ENCODE data around the gene ZNF511. TPM values are rescaled to one million over a fixed set of nuclear protein-coding genes. Genes with fewer than 3 reads are reported as not detected.

Gene ZNF511
- total and polyA plus RNA-seq, 3 donors from 2014 or later = 39.6 to 50.5 (median 46.5) TPM

GRCh38 chr10:133309100-133309719 is 496 bp downstream of the ZNF511 start:
- H3K4me1 ChIP-seq = peaks cover 21% of the 10 kb centered on the region

GRCh38 chr10:133309720-133310398 is 1.1 kb downstream of the ZNF511 start:
- no peaks in the 10 kb centered on the region for H3K36me3 ChIP-seq (ENCODE audit: low read depth, missing control alignments)
- WGBS, 2 donors = 62 to 75% methylated on average over 13 to 33 of the region's 33 CpGs
- H3K9me3 ChIP-seq = no peaks in the 10 kb centered on the region
- H3K27ac ChIP-seq = peak overlapping the region in 1 of 2 donors; percentile 95
- no peak for DNase-seq
- H3K27me3 ChIP-seq = no peaks in the 10 kb centered on the region
- TF ChIP-seq CTCF (IDR thresholded peaks at IDR 0.05) (no peak), POLR2A (IDR thresholded peaks at IDR 0.05) (no peak)
- intact Hi-C loops (cut with DNase I; ENCODE audit: low total_unique reads) = no loop called here
- peak overlapping the region in 1 of 2 donors; percentile 99 for H3K4me3 ChIP-seq
- H3K4me1 ChIP-seq = peaks cover 20% of the 10 kb centered on the region

More at GRCh38 chr10:133309100-133309719, 496 bp downstream of the ZNF511 start:
- no peaks in the 10 kb centered on the region for H3K27me3 ChIP-seq
- peak; percentile 95 for DNase-seq
- H3K27ac ChIP-seq = peak overlapping the region; percentile 87 to 95
- H3K4me3 ChIP-seq = peak overlapping the region; percentile 99 to 100
- no peaks in the 10 kb centered on the region for H3K36me3 ChIP-seq (ENCODE audit: low read depth, missing control alignments)
- H3K9me3 ChIP-seq = no peaks in the 10 kb centered on the region
- TF ChIP-seq POLR2A (IDR thresholded peaks at IDR 0.05) (no peak), CTCF (IDR thresholded peaks at IDR 0.05) (no peak)
- 4 to 29% methylated on average over 17 to 34 of the region's 46 CpGs for WGBS, 2 donors
- intact Hi-C loops (cut with DNase I; ENCODE audit: low total_unique reads) = no loop called here

- Histone ChIP-seq H3K9me3 (no peaks in the 10 kb centered on the region), H3K27me3 (no peaks in the 10 kb centered on the region), H3K27ac (no peak overlapping the region), H3K4me3 (no peak overlapping the region), H3K36me3 (ENCODE audit: low read depth, missing control alignments) (no peaks in the 10 kb centered on the region), H3K4me1 (peaks cover 17% of the 10 kb centered on the region)
- WGBS, 2 donors = 89 to 96% methylated on average over 11 to 16 of the region's 16 CpGs
- DNase-seq = no peak
- TF ChIP-seq CTCF (IDR thresholded peaks at IDR 0.05) (no peak), POLR2A (IDR thresholded peaks at IDR 0.05) (no peak)
- intact Hi-C loops (cut with DNase I; ENCODE audit: low total_unique reads) = no loop called here
Measured at GRCh38 chr10:133310399-133310755, 1.7 kb downstream of the ZNF511 start.

- Histone ChIP-seq H3K9me3 (no peaks in the 10 kb centered on the region), H3K27ac (no peak overlapping the region), H3K4me1 (peaks cover 17% of the 10 kb centered on the region), H3K36me3 (ENCODE audit: low read depth, missing control alignments) (no peaks in the 10 kb centered on the region), H3K4me3 (no peak overlapping the region), H3K27me3 (no peaks in the 10 kb centered on the region)
- intact Hi-C loops (cut with DNase I; ENCODE audit: low total_unique reads) = no loop called here
- no peak for DNase-seq
- TF ChIP-seq POLR2A (IDR thresholded peaks at IDR 0.05) (no peak), CTCF (IDR thresholded peaks at IDR 0.05) (no peak)
- 95 to 98% methylated on average over 8 of the region's 8 CpGs for WGBS, 2 donors
Measured at GRCh38 chr10:133310789-133311188, 2.1 kb downstream of the ZNF511 start.
